ENCODE results near the gene FARS2. TPM values are rescaled to one million over a fixed set of nuclear protein-coding genes. Genes with fewer than 3 reads are reported as not detected.

FARS2 gene
- total and polyA plus RNA-seq, 2 donors (not counting 3 experiments of a cell fraction or from before 2014, with no cell fraction given) = 20.2 to 20.5 TPM

DNA sequence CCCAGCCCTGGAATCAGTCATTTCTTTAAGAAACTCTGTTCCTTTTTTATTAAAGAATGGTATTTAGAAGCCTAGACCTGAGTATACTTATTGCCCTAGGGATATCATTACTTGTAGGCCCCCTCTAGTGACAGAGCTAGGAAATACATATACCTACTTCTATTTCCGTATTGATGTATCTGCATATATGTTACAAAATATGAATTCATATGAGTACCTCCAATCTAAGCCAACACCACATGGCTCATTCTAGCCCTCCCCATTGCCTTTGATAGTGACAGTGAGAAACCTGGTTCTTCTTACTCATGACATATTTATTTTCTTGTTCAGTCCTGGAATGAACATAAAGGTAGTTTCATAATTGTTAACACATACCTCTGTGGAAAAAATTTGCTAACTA, 137.2 kb downstream of the FARS2 start:
- no peaks in the 10 kb centered on the region for H4K20me1 ChIP-seq (replicated peaks; ENCODE audit: control insufficient read depth, extremely low read depth, insufficient read depth, low read length)
- H3K27ac ChIP-seq (ENCODE audit: insufficient read depth, low read depth, low read length) = no peak overlapping the region
- H3K9me1 ChIP-seq (replicated peaks; ENCODE audit: control insufficient read depth, extremely low read depth, insufficient read depth, low read length) = no peaks in the 10 kb centered on the region
- no peak overlapping the region for H3K4me3 ChIP-seq (replicated peaks in 1 of 3; ENCODE audit: insufficient read depth in 1 of 3, low read depth in 1 of 3, low read length in 3 of 3)
- POLR2A ChIA-PET = no interaction called here
- FAIRE-seq (no peak), DNase-seq (ENCODE audit: low read depth, low spot score) (peak; percentile 62)
- peaks cover 2% of the 10 kb centered on the region for H3K4me1 ChIP-seq (ENCODE audit: control insufficient read depth, extremely low read depth, insufficient read depth, low read length)
- H3K36me3 ChIP-seq (ENCODE audit: control insufficient read depth in 2 of 2, extremely low read depth in 1 of 2, insufficient read depth in 2 of 2, low read length in 2 of 2) = no peaks in the 10 kb centered on the region
- H3K79me2 ChIP-seq (ENCODE audit: control insufficient read depth, insufficient read depth, low read length) = no peaks in the 10 kb centered on the region
- CTCF ChIA-PET = interaction anchor here (0.6 to 1.6 kb wide), 11 partner anchors 8 to 1149 kb away, joined by 3 to 24 read pairs (median 6); no protein-coding TSS in a partner anchor
- H3K27me3 ChIP-seq (ENCODE audit: control insufficient read depth in 2 of 2, insufficient read depth in 2 of 2, low read length in 2 of 2) = no peaks in the 10 kb centered on the region
- no TSS peak for BruUV-seq (replicated peaks)
- dilution Hi-C loops (cut with MboI; ENCODE audit: extremely low pct_ligation_motif_present, low sequenced_read_pairs) = no loop called here
- no peaks in the 10 kb centered on the region for H3K9me3 ChIP-seq (replicated peaks; ENCODE audit: control insufficient read depth, insufficient read depth, low read length)
- no peak overlapping the region for H3K9ac ChIP-seq (replicated peaks; ENCODE audit: extremely low read depth, insufficient read depth, low read length)
- intact Hi-C loops (cut with micrococcal nuclease) = loop anchor here (1.0 kb wide), 3 partner anchors 183 to 341 kb away; no protein-coding TSS in a partner anchor
- no peak for TF ChIP-seq POLR2AphosphoS5 (IDR thresholded peaks at IDR 0.05; ENCODE audit: insufficient read depth, low read depth, low read length)
- TF ChIP-seq CTCF (IDR thresholded peaks at IDR 0.05; ENCODE audit: extremely low read depth in 1 of 2, insufficient read depth in 1 of 2, low read depth in 1 of 2, low read length in 2 of 2) = peak; percentile 26 to 27
- TF ChIP-seq, protein P1, sequence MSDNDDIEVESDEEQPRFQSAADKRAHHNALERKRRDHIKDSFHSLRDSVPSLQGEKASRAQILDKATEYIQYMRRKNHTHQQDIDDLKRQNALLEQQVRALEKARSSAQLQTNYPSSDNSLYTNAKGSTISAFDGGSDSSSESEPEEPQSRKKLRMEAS (IDR thresholded peaks at IDR 0.05; ENCODE audit: insufficient read depth, insufficient read length) = no peak
- no peak for TF ChIP-seq JUN (IDR thresholded peaks at IDR 0.05; ENCODE audit: borderline replicate concordance, insufficient read depth, insufficient read length, low read depth)
- H3K4me2 ChIP-seq (ENCODE audit: insufficient read depth, low read length) = no peak overlapping the region
- no peak overlapping the region for H2AFZ ChIP-seq (ENCODE audit: low read depth, low read length)

- ChIA-PET CTCF (interaction anchor here (1.6 kb wide), 2 partner anchors 20 to 256 kb away, joined by 11 to 24 read pairs; no protein-coding TSS in a partner anchor), POLR2A (no interaction called here)
- intact Hi-C loops (cut with micrococcal nuclease) = no loop called here
- no peaks in the 10 kb centered on the region for H4K20me1 ChIP-seq (replicated peaks; ENCODE audit: control insufficient read depth, extremely low read depth, insufficient read depth, low read length)
- H3K27me3 ChIP-seq (ENCODE audit: control insufficient read depth in 2 of 2, insufficient read depth in 2 of 2, low read length in 2 of 2) = no peaks in the 10 kb centered on the region
- no peak for DNase-seq (ENCODE audit: low read depth, low spot score)
- H3K79me2 ChIP-seq (ENCODE audit: control insufficient read depth, insufficient read depth, low read length) = no peaks in the 10 kb centered on the region
- no peak overlapping the region for H3K27ac ChIP-seq (ENCODE audit: insufficient read depth, low read depth, low read length)
- no peak overlapping the region for H3K4me2 ChIP-seq (ENCODE audit: insufficient read depth, low read length)
- H3K9me1 ChIP-seq (replicated peaks; ENCODE audit: control insufficient read depth, extremely low read depth, insufficient read depth, low read length) = no peaks in the 10 kb centered on the region
- no peak overlapping the region for H2AFZ ChIP-seq (ENCODE audit: low read depth, low read length)
- no peaks in the 10 kb centered on the region for H3K36me3 ChIP-seq (ENCODE audit: control insufficient read depth in 2 of 2, extremely low read depth in 1 of 2, insufficient read depth in 2 of 2, low read length in 2 of 2)
- no peak overlapping the region for H3K4me3 ChIP-seq (replicated peaks in 1 of 3; ENCODE audit: insufficient read depth in 1 of 3, low read depth in 1 of 3, low read length in 3 of 3)
- TF ChIP-seq JUN (IDR thresholded peaks at IDR 0.05; ENCODE audit: borderline replicate concordance, insufficient read depth, insufficient read length, low read depth) (no peak), CTCF (IDR thresholded peaks at IDR 0.05; ENCODE audit: extremely low read depth in 1 of 2, insufficient read depth in 1 of 2, low read depth in 1 of 2, low read length in 2 of 2) (no peak), EZH2 (IDR thresholded peaks at IDR 0.05; ENCODE audit: borderline replicate concordance, low read depth, low read length, severe bottlenecking) (no peak), POLR2AphosphoS5 (IDR thresholded peaks at IDR 0.05; ENCODE audit: insufficient read depth, low read depth, low read length) (no peak)
- no peaks in the 10 kb centered on the region for H3K9me3 ChIP-seq (replicated peaks; ENCODE audit: control insufficient read depth, insufficient read depth, low read length)
- no peak overlapping the region for H3K9ac ChIP-seq (replicated peaks; ENCODE audit: extremely low read depth, insufficient read depth, low read length)
- no TSS peak for BruUV-seq (replicated peaks)
- no peak for FAIRE-seq
- peaks cover 2% of the 10 kb centered on the region for H3K4me1 ChIP-seq (ENCODE audit: control insufficient read depth, extremely low read depth, insufficient read depth, low read length)
- dilution Hi-C loops (cut with MboI; ENCODE audit: extremely low pct_ligation_motif_present, low sequenced_read_pairs) = no loop called here
Measured at GRCh38 chr6:5399391-5399790, 138.1 kb downstream of the FARS2 start.
